Sigmoid colon (tissue), 7 donors: Measurements from ENCODE around the gene COL17A1. TPM values are rescaled to one million over a fixed set of nuclear protein-coding genes. Genes with fewer than 3 reads are reported as not detected.

Source experiments
- DNase-seq: peaks from one replicate; pipeline ENCODE4 v3.0.0-alpha.2; 2019
- H3K27ac ChIP-seq, 4 donors: fragments of 200-600 bp; sonication (generic); one replicate each; pipeline ENCODE4 v1.5.1; 2016 to 2019; ENCODE audit warnings: mild to moderate bottlenecking in 1 of 4
- H3K27me3 ChIP-seq, 3 donors: fragments of 200-600 bp; sonication (generic); one replicate each; pipeline ENCODE4 v1.5.1; 2019; ENCODE audit warnings: mild to moderate bottlenecking in 1 of 3
- H3K36me3 ChIP-seq, 4 donors: fragments of 200-600 bp; sonication (generic); one replicate each; pipeline ENCODE4 v1.5.1; 2016 to 2019
- H3K4me1 ChIP-seq, 4 donors: fragments of 200-600 bp; sonication (generic); one replicate each; pipeline ENCODE4 v1.5.1; 2017 to 2019
- H3K4me3 ChIP-seq, 4 donors: fragments of 200-600 bp; sonication (generic); one replicate each; pipeline ENCODE4 v1.5.1; 2017 to 2019; ENCODE audit warnings: mild to moderate bottlenecking in 2 of 4, moderate library complexity in 1 of 4
- H3K9me3 ChIP-seq, 4 donors: fragments of 200-600 bp in 3 of 4; sonication (generic) in 3 of 4; one replicate each; pipeline versions ENCODE4 v1.5.1 to v1.6.1; 2013 to 2019
- CTCF ChIP-seq, 4 experiments: fragments of 450-650 bp in 3 of 4; fragments of 200-600 bp in 1 of 4; IDR thresholded peaks; one replicate each; pipeline ENCODE4 v1.5.1; 2016 to 2019; ENCODE audit warnings: antibody characterized with exemption in 4 of 4, mild to moderate bottlenecking in 3 of 4, moderate library complexity in 2 of 4
- EP300 ChIP-seq, 4 donors: sonication (generic); formaldehyde crosslinking; IDR thresholded peaks; one replicate each; pipeline ENCODE4 v1.6.1; 2017; ENCODE audit warnings: antibody characterized with exemption in 4 of 4
- POLR2A ChIP-seq, 2 donors: fragments of 450-650 bp; IDR thresholded peaks; one replicate each; pipeline ENCODE4 v1.6.1; 2016; ENCODE audit warnings: antibody characterized with exemption in 2 of 2, mild to moderate bottlenecking in 2 of 2, moderate library complexity in 2 of 2
- POLR2AphosphoS5 ChIP-seq, 4 donors: sonication (generic); formaldehyde crosslinking; IDR thresholded peaks; one replicate each; pipeline ENCODE4 v1.6.1; 2017; ENCODE audit warnings: antibody characterized with exemption in 4 of 4
- WGBS, 2 donors: extraction: QIAGEN DNeasy Blood & Tissue Kit; methylation state at CpG; one replicate each; pipeline ENCODE4 v1.1.7; 2013; 5-methylcytosine and 5-hydroxymethylcytosine counted together
- intact Hi-C: fragments of 100-400 bp; cut with DNase I; formaldehyde crosslinking; loops from one replicate; pipeline ENCODE4 v1.15.1; 2023
- polyA plus RNA-seq, 3 donors: library from polyadenylated mRNA; stranded (reverse); fragments of 200-250 nt; gene quantifications; one replicate each; pipeline ENCODE4 v1.2.3, GENCODE V29; 2013
- total RNA-seq, 4 donors: library from RNA; depleted of rRNA; stranded (reverse); fragments of >200 nt; gene quantifications; one replicate each; pipeline ENCODE4 v1.1.0, GENCODE V29; 2016
- donor health status: healthy with polysubstance abuse.
- donor health status: Bipolar disorder and iron deficiency.
- donor health status: healthy.

The COL17A1 gene
- total and polyA plus RNA-seq, 7 donors: 18.7 to 67.4 (median 24.0) TPM; not detected in 4

GRCh38 chr10:104061196-104061595 is 24.5 kb downstream of the COL17A1 start:
- Histone ChIP-seq H3K27ac (no peak overlapping the region), H3K27me3 (no peaks in the 10 kb centered on the region), H3K4me3 (no peak overlapping the region), H3K36me3 (no peaks in the 10 kb centered on the region), H3K9me3 (no peaks in the 10 kb centered on the region), H3K4me1 (no peaks in the 10 kb centered on the region)
- intact Hi-C loops: no loop called here
- TF ChIP-seq CTCF (IDR thresholded peaks at IDR 0.05) (no peak), POLR2A (IDR thresholded peaks at IDR 0.05) (no peak), POLR2AphosphoS5 (IDR thresholded peaks at IDR 0.05) (no peak), EP300 (IDR thresholded peaks at IDR 0.05) (no peak)
- WGBS, 2 donors: 93 to 97% methylated on average over 6 of the region's 6 CpGs
- DNase-seq: no peak

GRCh38 chr10:104059364-104059763 is 26.3 kb downstream of the COL17A1 start:
- Histone ChIP-seq H3K4me3 (no peak overlapping the region), H3K9me3 (no peaks in the 10 kb centered on the region), H3K27ac (no peak overlapping the region), H3K36me3 (no peaks in the 10 kb centered on the region), H3K4me1 (no peaks in the 10 kb centered on the region), H3K27me3 (no peaks in the 10 kb centered on the region)
- DNase-seq: no peak
- no peak for TF ChIP-seq CTCF (IDR thresholded peaks at IDR 0.05)
- no peak for TF ChIP-seq POLR2A (IDR thresholded peaks at IDR 0.05)
- TF ChIP-seq EP300 (IDR thresholded peaks at IDR 0.05): no peak
- TF ChIP-seq POLR2AphosphoS5 (IDR thresholded peaks at IDR 0.05): no peak
- 66 to 70% methylated on average over 4 of the region's 4 CpGs for WGBS, 2 donors
- intact Hi-C loops: no loop called here

GRCh38 chr10:104057717-104058116 is 28.0 kb downstream of the COL17A1 start:
- DNase-seq: no peak
- TF ChIP-seq POLR2AphosphoS5 (IDR thresholded peaks at IDR 0.05) (no peak), EP300 (IDR thresholded peaks at IDR 0.05) (no peak), CTCF (IDR thresholded peaks at IDR 0.05) (no peak), POLR2A (IDR thresholded peaks at IDR 0.05) (no peak)
- intact Hi-C loops: no loop called here
- 87 to 89% methylated on average over 6 of the region's 6 CpGs for WGBS, 2 donors
- H3K9me3 ChIP-seq: no peaks in the 10 kb centered on the region
- H3K27me3 ChIP-seq: no peaks in the 10 kb centered on the region
- H3K4me1 ChIP-seq: no peaks in the 10 kb centered on the region
- H3K4me3 ChIP-seq: no peak overlapping the region
- no peaks in the 10 kb centered on the region for H3K36me3 ChIP-seq
- no peak overlapping the region for H3K27ac ChIP-seq

- intact Hi-C loops: no loop called here
- H3K4me3 ChIP-seq: no peak overlapping the region
- WGBS, 2 donors: 87 to 89% methylated on average over 14 of the region's 14 CpGs
- no peak for DNase-seq
- no peaks in the 10 kb centered on the region for H3K9me3 ChIP-seq
- no peaks in the 10 kb centered on the region for H3K36me3 ChIP-seq
- no peak overlapping the region for H3K27ac ChIP-seq
- no peaks in the 10 kb centered on the region for H3K27me3 ChIP-seq
- no peaks in the 10 kb centered on the region for H3K4me1 ChIP-seq
- no peak for TF ChIP-seq POLR2AphosphoS5 (IDR thresholded peaks at IDR 0.05)
- TF ChIP-seq EP300 (IDR thresholded peaks at IDR 0.05): no peak
- TF ChIP-seq CTCF (IDR thresholded peaks at IDR 0.05): no peak
- no peak for TF ChIP-seq POLR2A (IDR thresholded peaks at IDR 0.05)
Measured at GRCh38 chr10:104056619-104057273, 28.9 kb downstream of the COL17A1 start.

- DNase-seq: no peak
- 83 to 84% methylated on average over 8 of the region's 8 CpGs for WGBS, 2 donors
- Histone ChIP-seq H3K27me3 (no peaks in the 10 kb centered on the region), H3K4me1 (no peaks in the 10 kb centered on the region), H3K9me3 (no peaks in the 10 kb centered on the region), H3K4me3 (no peak overlapping the region), H3K27ac (no peak overlapping the region), H3K36me3 (no peaks in the 10 kb centered on the region)
- intact Hi-C loops: no loop called here
- TF ChIP-seq CTCF (IDR thresholded peaks at IDR 0.05): no peak
- TF ChIP-seq EP300 (IDR thresholded peaks at IDR 0.05): no peak
- no peak for TF ChIP-seq POLR2A (IDR thresholded peaks at IDR 0.05)
- TF ChIP-seq POLR2AphosphoS5 (IDR thresholded peaks at IDR 0.05): no peak
Measured at GRCh38 chr10:104054430-104054829, 31.2 kb downstream of the COL17A1 start.
